ENCODE results near the gene CTRB1. TPM values are rescaled to one million over a fixed set of nuclear protein-coding genes. Genes with fewer than 3 reads are reported as not detected.

CTRB1 gene
- total and polyA plus RNA-seq, 2 of the 13 experiments (the other 11 are each of a cell fraction or from before 2014, with no cell fraction given): not detected

- TF ChIP-seq ZNF619 (CRISPR knock-in tag; IDR thresholded peaks at IDR 0.05): peak; percentile 94
- peak; percentile 46 for TF ChIP-seq ZNF18 (CRISPR knock-in tag; IDR thresholded peaks at IDR 0.05; ENCODE audit: insufficient replicate concordance)
- TF ChIP-seq, protein P1, sequence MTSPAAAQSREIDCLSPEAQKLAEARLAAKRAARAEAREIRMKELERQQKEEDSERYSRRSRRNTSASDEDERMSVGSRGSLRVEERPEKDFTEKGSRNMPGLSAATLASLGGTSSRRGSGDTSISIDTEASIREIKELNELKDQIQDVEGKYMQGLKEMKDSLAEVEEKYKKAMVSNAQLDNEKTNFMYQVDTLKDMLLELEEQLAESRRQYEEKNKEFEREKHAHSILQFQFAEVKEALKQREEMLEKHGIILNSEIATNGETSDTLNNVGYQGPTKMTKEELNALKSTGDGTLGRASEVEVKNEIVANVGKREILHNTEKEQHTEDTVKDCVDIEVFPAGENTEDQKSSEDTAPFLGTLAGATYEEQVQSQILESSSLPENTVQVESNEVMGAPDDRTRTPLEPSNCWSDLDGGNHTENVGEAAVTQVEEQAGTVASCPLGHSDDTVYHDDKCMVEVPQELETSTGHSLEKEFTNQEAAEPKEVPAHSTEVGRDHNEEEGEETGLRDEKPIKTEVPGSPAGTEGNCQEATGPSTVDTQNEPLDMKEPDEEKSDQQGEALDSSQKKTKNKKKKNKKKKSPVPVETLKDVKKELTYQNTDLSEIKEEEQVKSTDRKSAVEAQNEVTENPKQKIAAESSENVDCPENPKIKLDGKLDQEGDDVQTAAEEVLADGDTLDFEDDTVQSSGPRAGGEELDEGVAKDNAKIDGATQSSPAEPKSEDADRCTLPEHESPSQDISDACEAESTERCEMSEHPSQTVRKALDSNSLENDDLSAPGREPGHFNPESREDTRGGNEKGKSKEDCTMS (CRISPR knock-in tag; conservative IDR thresholded peaks at IDR 0.05): no peak
- peak; percentile 90 for TF ChIP-seq ZNF451 (CRISPR knock-in tag; IDR thresholded peaks at IDR 0.05)
- no peak for TF ChIP-seq HHEX (CRISPR knock-in tag; IDR thresholded peaks at IDR 0.05)
- peak; percentile 80; the same call in 1 of the 2 replicates for TF ChIP-seq ZNF724P (CRISPR knock-in tag; IDR thresholded peaks at IDR 0.05; ENCODE audit: borderline replicate concordance)
- no peak; the same call in 1 of the 2 replicates for TF ChIP-seq HES4 (CRISPR knock-in tag; IDR thresholded peaks at IDR 0.05; ENCODE audit: borderline replicate concordance)
- TF ChIP-seq ARID3A (IDR thresholded peaks at IDR 0.05; ENCODE audit: low read depth, low read length): peak; percentile 39; the same call in 1 of the 2 replicates
- TF ChIP-seq ZC3H13 (CRISPR knock-in tag; IDR thresholded peaks at IDR 0.05): 0 out of 2 replicates have a peak, but pooled peaks have one; percentile 68
- no peak; the same call in 1 of the 2 replicates for TF ChIP-seq ZNF678 (CRISPR knock-in tag; IDR thresholded peaks at IDR 0.05)
- TF ChIP-seq ZNF747 (CRISPR knock-in tag; IDR thresholded peaks at IDR 0.05; ENCODE audit: borderline replicate concordance): no peak; the same call in 1 of the 2 replicates
- TF ChIP-seq NONO (IDR thresholded peaks at IDR 0.05): no peak
- TF ChIP-seq NONO (CRISPR knock-in tag; conservative IDR thresholded peaks at IDR 0.05): peak; percentile 95
- TF ChIP-seq SRF (IDR thresholded peaks at IDR 0.05; ENCODE audit: low read depth, low read length): peak; percentile 98
- TF ChIP-seq FOXK1 (CRISPR knock-in tag; IDR thresholded peaks at IDR 0.05; ENCODE audit: borderline replicate concordance, low read depth): peak; percentile 82; the same call in 1 of the 2 replicates
- TF ChIP-seq SAFB2 (CRISPR knock-in tag; IDR thresholded peaks at IDR 0.05; ENCODE audit: borderline replicate concordance, low read depth): no peak; the same call in 1 of the 2 replicates
- TF ChIP-seq ZNF143 (CRISPR knock-in tag; IDR thresholded peaks at IDR 0.05): peak; percentile 57
- TF ChIP-seq SRSF4 (IDR thresholded peaks at IDR 0.05; ENCODE audit: low read depth, low read length, poor library complexity, severe bottlenecking): no peak
- TF ChIP-seq ZNF577 (CRISPR knock-in tag; IDR thresholded peaks at IDR 0.05; ENCODE audit: borderline replicate concordance, low read depth): no peak
- TF ChIP-seq ZNF564 (CRISPR knock-in tag; IDR thresholded peaks at IDR 0.05): peak; percentile 53; the same call in 1 of the 2 replicates
- TF ChIP-seq MTA3 (CRISPR knock-in tag; IDR thresholded peaks at IDR 0.05): no peak
- TF ChIP-seq HIVEP1 (CRISPR knock-in tag; IDR thresholded peaks at IDR 0.05): peak; percentile 100
- TF ChIP-seq NCOR1 (IDR thresholded peaks at IDR 0.05; ENCODE audit: borderline replicate concordance, low read length): peak; percentile 57; the same call in 1 of the 2 replicates
- peak; percentile 63 for TF ChIP-seq IKZF4 (CRISPR knock-in tag; IDR thresholded peaks at IDR 0.05; ENCODE audit: borderline replicate concordance, low read depth, not compliant biosample characterization)
Measured at GRCh38 chr16:75244844-75245758, 26.3 kb downstream of the CTRB1 start (continued).
